Adrenal gland (tissue), 5 donors: ENCODE measurements around the gene RER1.

ENCODE experiments used
- POLR2A ChIP-seq, 2 donors: fragments of 450-650 bp; IDR thresholded peaks; one replicate each; pipeline ENCODE4 v1.6.1; 2017; ENCODE audit warnings: antibody characterized with exemption in 2 of 2, mild to moderate bottlenecking in 2 of 2, moderate library complexity in 1 of 2
- TF ChIP-seq, protein P1 (sequence below), 6 experiments: fragments of 450-650 bp in 4 of 6; fragments of 200-600 bp in 2 of 6; sonication (generic) in 1 of 6; IDR thresholded peaks; 1 replicate in 5 of 6; 2 replicates in 1 of 6; pipeline versions ENCODE4 v1.5.1 to v1.8.0; 2016 to 2021; ENCODE audit warnings: antibody characterized with exemption in 6 of 6, mild to moderate bottlenecking in 2 of 6, moderate library complexity in 1 of 6
- donor health status: DM: no; HTN: no; CAD: no.

DNA sequence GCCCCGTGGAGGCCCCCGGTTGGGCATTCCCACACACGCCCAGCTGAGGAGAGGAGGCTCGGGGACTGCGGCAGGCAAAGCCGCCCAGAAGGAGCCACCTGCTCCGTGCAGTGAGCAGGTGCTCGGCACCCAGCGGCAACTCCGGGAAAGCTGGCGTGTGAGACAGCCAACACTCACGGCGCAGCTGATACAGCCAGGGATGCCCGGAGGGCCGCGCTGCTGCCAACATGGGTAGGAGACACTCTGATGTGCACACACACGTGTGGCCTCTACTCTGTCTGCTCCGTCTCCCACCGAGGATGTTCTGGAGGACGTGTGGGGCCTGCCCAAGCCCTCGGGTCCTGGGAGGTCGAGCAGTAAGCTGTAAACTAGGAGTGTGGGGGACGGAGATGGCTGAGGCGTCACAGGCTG lies 13.2 kb upstream of the RER1 start:
- TF ChIP-seq, protein P1, sequence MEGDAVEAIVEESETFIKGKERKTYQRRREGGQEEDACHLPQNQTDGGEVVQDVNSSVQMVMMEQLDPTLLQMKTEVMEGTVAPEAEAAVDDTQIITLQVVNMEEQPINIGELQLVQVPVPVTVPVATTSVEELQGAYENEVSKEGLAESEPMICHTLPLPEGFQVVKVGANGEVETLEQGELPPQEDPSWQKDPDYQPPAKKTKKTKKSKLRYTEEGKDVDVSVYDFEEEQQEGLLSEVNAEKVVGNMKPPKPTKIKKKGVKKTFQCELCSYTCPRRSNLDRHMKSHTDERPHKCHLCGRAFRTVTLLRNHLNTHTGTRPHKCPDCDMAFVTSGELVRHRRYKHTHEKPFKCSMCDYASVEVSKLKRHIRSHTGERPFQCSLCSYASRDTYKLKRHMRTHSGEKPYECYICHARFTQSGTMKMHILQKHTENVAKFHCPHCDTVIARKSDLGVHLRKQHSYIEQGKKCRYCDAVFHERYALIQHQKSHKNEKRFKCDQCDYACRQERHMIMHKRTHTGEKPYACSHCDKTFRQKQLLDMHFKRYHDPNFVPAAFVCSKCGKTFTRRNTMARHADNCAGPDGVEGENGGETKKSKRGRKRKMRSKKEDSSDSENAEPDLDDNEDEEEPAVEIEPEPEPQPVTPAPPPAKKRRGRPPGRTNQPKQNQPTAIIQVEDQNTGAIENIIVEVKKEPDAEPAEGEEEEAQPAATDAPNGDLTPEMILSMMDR (IDR thresholded peaks at IDR 0.05): no peak
- no peak for TF ChIP-seq POLR2A (IDR thresholded peaks at IDR 0.05)
